ENCODE results near the gene NMBR.

DNA sequence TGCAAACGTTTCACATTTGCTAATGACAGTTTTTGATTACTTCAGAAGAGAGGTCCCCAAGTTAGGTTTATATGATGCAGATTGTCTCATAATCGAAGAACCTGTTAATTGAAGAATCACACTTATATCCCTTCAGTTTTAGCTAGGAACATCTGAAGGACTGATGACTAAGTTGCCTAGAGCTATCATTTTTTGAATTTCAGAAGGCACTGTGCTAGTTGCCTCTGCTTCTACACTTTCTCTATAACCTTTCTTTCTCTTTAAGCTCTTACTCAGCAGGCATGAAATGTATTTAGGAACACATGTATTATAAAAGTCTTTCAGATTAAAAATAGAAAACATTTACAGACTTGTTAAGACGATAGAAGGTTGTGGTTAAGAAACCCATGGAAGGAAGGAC, 28.6 kb downstream of the NMBR start:
- TF ChIP-seq, protein P1, sequence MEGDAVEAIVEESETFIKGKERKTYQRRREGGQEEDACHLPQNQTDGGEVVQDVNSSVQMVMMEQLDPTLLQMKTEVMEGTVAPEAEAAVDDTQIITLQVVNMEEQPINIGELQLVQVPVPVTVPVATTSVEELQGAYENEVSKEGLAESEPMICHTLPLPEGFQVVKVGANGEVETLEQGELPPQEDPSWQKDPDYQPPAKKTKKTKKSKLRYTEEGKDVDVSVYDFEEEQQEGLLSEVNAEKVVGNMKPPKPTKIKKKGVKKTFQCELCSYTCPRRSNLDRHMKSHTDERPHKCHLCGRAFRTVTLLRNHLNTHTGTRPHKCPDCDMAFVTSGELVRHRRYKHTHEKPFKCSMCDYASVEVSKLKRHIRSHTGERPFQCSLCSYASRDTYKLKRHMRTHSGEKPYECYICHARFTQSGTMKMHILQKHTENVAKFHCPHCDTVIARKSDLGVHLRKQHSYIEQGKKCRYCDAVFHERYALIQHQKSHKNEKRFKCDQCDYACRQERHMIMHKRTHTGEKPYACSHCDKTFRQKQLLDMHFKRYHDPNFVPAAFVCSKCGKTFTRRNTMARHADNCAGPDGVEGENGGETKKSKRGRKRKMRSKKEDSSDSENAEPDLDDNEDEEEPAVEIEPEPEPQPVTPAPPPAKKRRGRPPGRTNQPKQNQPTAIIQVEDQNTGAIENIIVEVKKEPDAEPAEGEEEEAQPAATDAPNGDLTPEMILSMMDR (IDR thresholded peaks at IDR 0.05): no peak
- TF ChIP-seq POLR2AphosphoS5 (IDR thresholded peaks at IDR 0.05): no peak
- TF ChIP-seq POLR2A (IDR thresholded peaks at IDR 0.05): no peak
